HG03095 (cell line): ENCODE data around the gene UBA3.
A peak's percentile ranks its signal among the peaks of the same experiment; 100 is the strongest.

Source experiments
- ATAC-seq: cut with Tn5 transposase; IDR thresholded peaks from one replicate; pipeline ENCODE4 v1.9.1; 2021; ENCODE audit warnings: moderate library complexity; ENCODE audit not compliant: unreplicated experiment

UBA3 gene

GRCh38 chr3:69080233-69080920 lies at the start of gene UBA3:
TSS of gene UBA3 (minus strand) at chr3:69080365. CDS start at chr3:69080353, 12 bp downstream.
- ATAC-seq, result peak; percentile 44

- no peak for ATAC-seq
These were observed 49.4 kb upstream of the UBA3 start for GRCh38 chr3:69129531-69129930.

- ATAC-seq, result no peak
These were observed 48.3 kb upstream of the UBA3 start for GRCh38 chr3:69128509-69128908.

- no peak for ATAC-seq
These were observed 46.8 kb upstream of the UBA3 start for GRCh38 chr3:69126999-69127398.

- no peak for ATAC-seq
These were observed 46.1 kb upstream of the UBA3 start for GRCh38 chr3:69126216-69126615.

- no peak for ATAC-seq
These were observed 42.2 kb upstream of the UBA3 start, which contains the start of gene LMOD3 for GRCh38 chr3:69122403-69122802. TSS of gene LMOD3 (minus strand) at chr3:69122595. CDS start at chr3:69122386, 209 bp downstream.

GRCh38 chr3:69121950-69122349 lies 41.8 kb upstream of the UBA3 start:
- no peak for ATAC-seq

- no peak for ATAC-seq
These were observed 41.3 kb upstream of the UBA3 start for GRCh38 chr3:69121513-69121912.

GRCh38 chr3:69120879-69121464 lies 40.8 kb upstream of the UBA3 start:
- no peak for ATAC-seq

- no peak for ATAC-seq
These were observed 39.5 kb upstream of the UBA3 start for GRCh38 chr3:69119681-69120080.

- no peak for ATAC-seq
These were observed 39.0 kb upstream of the UBA3 start for GRCh38 chr3:69119138-69119537.

- ATAC-seq, result no peak
These were observed 38.4 kb upstream of the UBA3 start for GRCh38 chr3:69118555-69118954.

GRCh38 chr3:69116897-69117296 lies 36.7 kb upstream of the UBA3 start:
- ATAC-seq, result no peak

- no peak for ATAC-seq
These were observed 36.0 kb upstream of the UBA3 start for GRCh38 chr3:69116162-69116561.

- no peak for ATAC-seq
These were observed 35.6 kb upstream of the UBA3 start for GRCh38 chr3:69115731-69116130.

- no peak for ATAC-seq
These were observed 33.4 kb upstream of the UBA3 start for GRCh38 chr3:69113536-69113935.

GRCh38 chr3:69110941-69111546 lies 30.9 kb upstream of the UBA3 start:
- no peak for ATAC-seq

GRCh38 chr3:69108811-69109210 lies 28.6 kb upstream of the UBA3 start:
- no peak for ATAC-seq

GRCh38 chr3:69107841-69108240 lies 27.7 kb upstream of the UBA3 start:
- no peak for ATAC-seq

- no peak for ATAC-seq
These were observed 25.2 kb upstream of the UBA3 start for GRCh38 chr3:69105320-69105719.

- no peak for ATAC-seq
These were observed 24.4 kb upstream of the UBA3 start for GRCh38 chr3:69104586-69104985.

GRCh38 chr3:69103123-69103522 lies 23.0 kb upstream of the UBA3 start:
- ATAC-seq, result no peak
